K562 (cell line): Measurements from ENCODE around the gene NFIC. TPM values are rescaled to one million over a fixed set of nuclear protein-coding genes. Genes with fewer than 3 reads are reported as not detected.

Experiments used
- ATAC-seq: fragments of 200-7000 bp; cut with Tn5 transposase; 3 replicates; pipeline ENCODE4 v1.9.1; 2020; ENCODE audit warnings: moderate library complexity
- BruUV-seq: library from RNA; stranded (reverse); fragments of 400-500 nt; replicated peaks from 2 replicates; lab custom pipeline; 2021; lab: Mats Ljungman, UMichigan
- CTCF ChIA-PET: fragments of 300-600 bp; formaldehyde crosslinking; extraction: SDS; loops from one replicate; lab custom pipeline; 2021; ENCODE audit warnings: low intra/inter-chr PET ratio; lab: Yijun Ruan, JAX
- POLR2A ChIA-PET: fragments of 300-600, 350-650 bp; sonication (Branson Sonifier 250); formaldehyde crosslinking; extraction: SDS; loops from one replicate; lab custom pipeline; 2021; ENCODE audit warnings: antibody characterized with exemption, inconsistent platforms; lab: Yijun Ruan, JAX
- DNase-seq, 4 experiments: peaks; one replicate each; pipeline versions ENCODE4 v3.0.0 to v3.0.0-alpha.2; 2011 to 2018; ENCODE audit warnings: low spot score in 3 of 4, mixed read lengths in 3 of 4; ENCODE audit errors: extremely low read depth in 1 of 4
- FAIRE-seq: peaks from 2 replicates; lab custom pipeline; 2011; peaks lifted over from hg19 to GRCh38; lab: Jason Lieb, UNC
- H2AFZ ChIP-seq: 2 replicates; pipeline ENCODE4 v1.6.0; 2011; ENCODE audit warnings: low read depth, low read length, control low read depth, inconsistent platforms
- H3K27ac ChIP-seq: fragments of 200-600 bp; 3 replicates; pipeline ENCODE4 v1.8.0; 2011; ENCODE audit warnings: low read depth, mild to moderate bottlenecking, control low read depth, inconsistent platforms, low read length, moderate library complexity, mixed read lengths; ENCODE audit errors: extremely low read depth
- H3K27me3 ChIP-seq, 2 experiments: fragments of 300-600 bp in 1 of 2; 2 replicates in 1 of 2; 3 replicates in 1 of 2; pipeline versions ENCODE4 v1.6.0 to v1.8.0; 2011; ENCODE audit warnings: inconsistent platforms in 2 of 2, low read length in 2 of 2, mild to moderate bottlenecking in 1 of 2, mixed read lengths in 1 of 2, moderate library complexity in 1 of 2; ENCODE audit not compliant: control insufficient read depth in 2 of 2, insufficient read depth in 2 of 2
- H3K36me3 ChIP-seq: fragments of 300-600 bp; 3 replicates; pipeline ENCODE4 v1.8.0; 2011; ENCODE audit warnings: mild to moderate bottlenecking, low read length, inconsistent platforms; ENCODE audit not compliant: control insufficient read depth, insufficient read depth
- H3K4me1 ChIP-seq, 2 experiments: fragments of 200-600 bp in 1 of 2; replicated peaks in 1 of 2; 2 replicates in 1 of 2; 3 replicates in 1 of 2; pipeline versions ENCODE4 v1.5.1 to v1.8.0; 2011; ENCODE audit warnings: inconsistent platforms in 2 of 2, low read length in 2 of 2, mild to moderate bottlenecking in 1 of 2, mixed read lengths in 1 of 2, moderate library complexity in 1 of 2; ENCODE audit not compliant: control insufficient read depth in 2 of 2, insufficient read depth in 2 of 2
- H3K4me2 ChIP-seq: 2 replicates; pipeline ENCODE4 v1.6.1; 2011; ENCODE audit warnings: low read length, control low read depth, inconsistent platforms, mixed read lengths; ENCODE audit not compliant: insufficient read depth
- H3K4me3 ChIP-seq: fragments of 200-600 bp; sonication (generic), shearing (Covaris generic); 2 replicates; pipeline ENCODE4 v1.5.1; 2016; ENCODE audit warnings: control low read depth, inconsistent platforms
- H3K79me2 ChIP-seq: fragments of 200-600 bp; 3 replicates; pipeline ENCODE4 v1.8.0; 2011; ENCODE audit warnings: low read length, inconsistent platforms; ENCODE audit not compliant: control insufficient read depth, insufficient read depth
- H3K9ac ChIP-seq, 2 experiments: 2 replicates each; pipeline versions ENCODE4 v1.6.0 to v1.6.1; 2011; ENCODE audit warnings: low read depth in 2 of 2, low read length in 2 of 2, control low read depth in 1 of 2, inconsistent platforms in 1 of 2, mild to moderate bottlenecking in 1 of 2, mixed read lengths in 1 of 2; ENCODE audit not compliant: insufficient read depth in 1 of 2
- H3K9me1 ChIP-seq: one replicate; pipeline ENCODE4 v1.6.0; 2011; ENCODE audit warnings: inconsistent platforms, mild to moderate bottlenecking, low read length, moderate library complexity; ENCODE audit not compliant: control insufficient read depth, insufficient read depth
- H3K9me3 ChIP-seq: replicated peaks from 2 replicates; pipeline ENCODE4 v1.5.1; 2011; ENCODE audit warnings: low read depth, low read length, inconsistent platforms; ENCODE audit not compliant: control insufficient read depth, insufficient read depth
- H4K20me1 ChIP-seq: replicated peaks from 2 replicates; pipeline ENCODE4 v1.6.1; 2011; ENCODE audit warnings: low read length, inconsistent platforms, mixed read lengths; ENCODE audit not compliant: control insufficient read depth, insufficient read depth
- CEBPG ChIP-seq, 3 experiments: fragments of 200-800 bp in 1 of 3; sonication (Bioruptor generic) in 1 of 3; sonication (generic) in 1 of 3; formaldehyde crosslinking in 1 of 3; IDR thresholded peaks in 2 of 3; conservative IDR thresholded peaks in 1 of 3; 2 replicates each; pipeline versions ENCODE4 v1.6.1 to v1.8.0; 2016 to 2022; ENCODE audit warnings: missing compliant biosample characterization in 2 of 3, missing genetic modification characterization in 2 of 3, mild to moderate bottlenecking in 1 of 3, missing genetic modification reagents in 1 of 3
- CTCF ChIP-seq, 3 experiments: IDR thresholded peaks in 2 of 3; conservative IDR thresholded peaks in 1 of 3; 2 replicates each; pipeline ENCODE4 v1.5.1; 2011 to 2012; ENCODE audit warnings: low read length in 3 of 3, mild to moderate bottlenecking in 3 of 3, control low read depth in 2 of 3, improper control_type of control experiment in 1 of 3, inconsistent platforms in 1 of 3, low read depth in 1 of 3, mixed read lengths in 1 of 3, moderate library complexity in 1 of 3; ENCODE audit not compliant: insufficient read depth in 2 of 3
- DACH1 ChIP-seq: fragments of 450-650 bp; IDR thresholded peaks from 2 replicates; pipeline ENCODE4 v1.6.1; 2018; ENCODE audit not compliant: partially characterized antibody
- EHMT2 ChIP-seq: fragments of 450-650 bp; IDR thresholded peaks from 2 replicates; pipeline ENCODE4 v1.6.1; 2018; ENCODE audit warnings: antibody characterized with exemption
- HES1 ChIP-seq: fragments of 450-650 bp; IDR thresholded peaks from 2 replicates; pipeline ENCODE4 v1.6.1; 2016; ENCODE audit warnings: low read depth, mild to moderate bottlenecking, moderate library complexity
- NELFE ChIP-seq: IDR thresholded peaks from 2 replicates; pipeline ENCODE4 v1.6.1; 2011; ENCODE audit warnings: mild to moderate bottlenecking; ENCODE audit not compliant: insufficient read depth, insufficient read length
- RREB1 ChIP-seq: fragments of 250-450 bp; sonication (Bioruptor Pico); IDR thresholded peaks from 2 replicates; pipeline ENCODE4 v1.4.0; 2020
- STAT5B ChIP-seq: fragments of 250-450 bp; sonication (Bioruptor Pico); IDR thresholded peaks from 2 replicates; pipeline ENCODE4 v1.8.0; 2021; ENCODE audit warnings: mild to moderate bottlenecking, inconsistent platforms
- USF1 ChIP-seq: sonication (generic); formaldehyde crosslinking; IDR thresholded peaks from 2 replicates; pipeline ENCODE4 v1.9.0; 2022; ENCODE audit warnings: mild to moderate bottlenecking, missing genetic modification reagents
- ZZZ3 ChIP-seq: fragments of 450-650 bp; IDR thresholded peaks from 2 replicates; pipeline ENCODE4 v1.6.1; 2016; ENCODE audit warnings: antibody characterized with exemption, mild to moderate bottlenecking, moderate library complexity
- WGBS: fragments of 100-300 bp; shearing (Covaris generic); methylation state at CpG from one replicate; pipeline ENCODE4 v1.1.6; 2016; ENCODE audit warnings: low coverage, mixed read lengths; ENCODE audit not compliant: insufficient coverage; ENCODE audit errors: missing lambda C conversion rate; 5-methylcytosine and 5-hydroxymethylcytosine counted together
- in situ Hi-C: fragments of 300-500 bp; cut with MboI; formaldehyde crosslinking; loops from 4 replicates; pipeline ENCODE4 v1.15.0; 2018; ENCODE audit warnings: inconsistent platforms, mixed read lengths
- intact Hi-C: fragments of 100-400 bp; cut with micrococcal nuclease; formaldehyde crosslinking; loops from 2 replicates; pipeline ENCODE4 v1.14.2; 2022
- polyA plus RNA-seq, 8 experiments: library from polyadenylated mRNA; depleted of rRNA in 4 of 8; stranded (reverse) in 5 of 8; unstranded in 3 of 8; fragments of >200 nt; fragmentation: Nextera tagmentation in 2 of 8; fragmentation: Illumina TruSeq in 1 of 8; extraction: Ambion mirVana in 2 of 8; extraction: Trizol in 1 of 8; gene quantifications; 2 replicates each; pipeline versions ENCODE4 v1.2.1 to v1.2.3, GENCODE V29; 2011 to 2014; ENCODE audit warnings: inconsistent platforms in 1 of 8, missing spikeins in 1 of 8
- total RNA-seq, 7 experiments: library from RNA; depleted of rRNA in 6 of 7; stranded (reverse); fragments of >200 nt in 6 of 7; fragmentation: Illumina TruSeq in 2 of 7; extraction: Trizol in 2 of 7; gene quantifications; 2 replicates each; pipeline versions ENCODE4 v1.2.1 to v1.2.3, GENCODE V29; 2011 to 2021; ENCODE audit warnings: low replicate concordance in 1 of 7

NFIC gene
- total and polyA plus RNA-seq, 9 of the 15 experiments (the other 6 are each of a cell fraction or from before 2014, with no cell fraction given), result 0.71 to 62.1 (median 6.9) TPM

GRCh38 chr19:3372413-3372812 lies 6.0 kb downstream of the NFIC start:
- Histone ChIP-seq H3K27me3 (no peaks in the 10 kb centered on the region; a peak in 1 of 5 replicates), H3K4me3 (no peak overlapping the region), H3K79me2 (peaks cover 95% of the 10 kb centered on the region), H3K27ac (peak overlapping the region; percentile 54; the same call in 2 of the 3 replicates), H3K4me1 (peaks cover 61 to 84% of the 10 kb centered on the region in 2 experiments), H3K9ac (peak overlapping the region in 1 of 2 experiments; percentile 77; a peak in 2 of 4 replicates), H3K36me3 (peaks cover 48% of the 10 kb centered on the region; the same call in 2 of the 3 replicates), H3K9me1 (peaks cover 13% of the 10 kb centered on the region), H4K20me1 (peaks cover 58% of the 10 kb centered on the region), H3K4me2 (no peak overlapping the region), H3K9me3 (no peaks in the 10 kb centered on the region), H2AFZ (no peak overlapping the region)
- no peak for DNase-seq
- no TSS peak for BruUV-seq
- CTCF ChIA-PET, result interaction anchor here (1.0 kb wide), 1 partner anchor 57 kb away, joined by 3 read pairs; no protein-coding TSS in a partner anchor
- ATAC-seq, result no peak
- FAIRE-seq, result peak; percentile 19
- in situ Hi-C loops, result no loop called here
- POLR2A ChIA-PET, result interaction anchor here (0.6 to 1.4 kb wide), 3 partner anchors 18 to 390 kb away, joined by 3 read pairs; partner anchors contain the start of gene MRPL54
- 54% methylated on average over 14 of the region's 14 CpGs for WGBS
- intact Hi-C loops, result no loop called here
- TF ChIP-seq USF1 (CRISPR knock-in tag), result peak; percentile 53
- TF ChIP-seq EHMT2, result no peak
- no peak for TF ChIP-seq DACH1
- TF ChIP-seq NELFE, result no peak
- no peak for TF ChIP-seq HES1
- no peak for TF ChIP-seq RREB1 (CRISPR knock-in tag)
- no peak for TF ChIP-seq CEBPG (CRISPR knock-in tag; IDR thresholded peaks at IDR 0.05)
- TF ChIP-seq CEBPG (tag; conservative IDR thresholded peaks at IDR 0.05 in 1 of 2, IDR thresholded peaks at IDR 0.05 in 1 of 2), result no peak
- TF ChIP-seq ZZZ3, result no peak
- no peak for TF ChIP-seq CTCF (IDR thresholded peaks at IDR 0.05 in 2 of 3, conservative IDR thresholded peaks at IDR 0.05 in 1 of 3; ENCODE audit: insufficient read depth in 2 of 3, low read depth in 1 of 3, low read length in 3 of 3)
- no peak for TF ChIP-seq STAT5B
